Natural killer cell (primary cell): ENCODE measurements around the gene CABP4. TPM values are rescaled to one million over a fixed set of nuclear protein-coding genes. Genes with fewer than 3 reads are reported as not detected.

ENCODE experiments used
- ATAC-seq, 3 donors: fragments of 150-1000 bp in 2 of 3; fragments of 200-7000 bp in 1 of 3; cut with Tn5 transposase; 1 replicate in 1 of 3; 2 replicates in 2 of 3; pipeline ENCODE4 v1.10.0; 2021; ENCODE audit warnings: mild to moderate bottlenecking in 2 of 3, moderate library complexity in 2 of 3
- DNase-seq, 2 donors: peaks; one replicate each; pipeline versions ENCODE4 v3.0.0 to v3.0.0-alpha.2; 2013 to 2021; ENCODE audit warnings: mixed read lengths in 1 of 2
- H3K27ac ChIP-seq: one replicate; pipeline ENCODE4 v1.5.1; 2013; ENCODE audit warnings: mild to moderate bottlenecking, low read length
- H3K27me3 ChIP-seq: one replicate; pipeline ENCODE4 v1.6.1; 2013; ENCODE audit warnings: low read length; ENCODE audit not compliant: control insufficient read depth, insufficient read depth
- H3K36me3 ChIP-seq: one replicate; pipeline ENCODE4 v1.6.1; 2013; ENCODE audit warnings: low read length; ENCODE audit not compliant: control insufficient read depth, insufficient read depth
- H3K4me1 ChIP-seq: one replicate; pipeline ENCODE4 v1.6.1; 2013; ENCODE audit warnings: low read length; ENCODE audit not compliant: control insufficient read depth, insufficient read depth
- H3K4me3 ChIP-seq: one replicate; pipeline ENCODE4 v1.5.1; 2013; ENCODE audit warnings: low read length
- H3K9me3 ChIP-seq: one replicate; pipeline ENCODE4 v1.6.1; 2013; ENCODE audit warnings: low read length; ENCODE audit not compliant: control insufficient read depth, insufficient read depth
- H3K27ac Mint-ChIP-seq, 2 donors: one replicate each; pipeline ENCODE4 v1.8.0; 2022; ENCODE audit warnings: mild to moderate bottlenecking in 2 of 2, mixed read lengths in 2 of 2, moderate library complexity in 1 of 2
- H3K27me3 Mint-ChIP-seq, 2 donors: one replicate each; pipeline ENCODE4 v1.8.0; 2022; ENCODE audit warnings: low read depth in 2 of 2, mixed read lengths in 2 of 2
- H3K36me3 Mint-ChIP-seq: one replicate; pipeline ENCODE4 v1.8.0; 2022; ENCODE audit warnings: mixed read lengths
- H3K4me1 Mint-ChIP-seq, 2 donors: one replicate each; pipeline ENCODE4 v1.8.0; 2022; ENCODE audit warnings: mixed read lengths in 2 of 2
- H3K4me3 Mint-ChIP-seq: one replicate; pipeline ENCODE4 v1.8.0; 2022; ENCODE audit warnings: mild to moderate bottlenecking, moderate library complexity, mixed read lengths
- H3K9me3 Mint-ChIP-seq, 2 donors: one replicate each; pipeline ENCODE4 v1.8.0; 2022; ENCODE audit warnings: mixed read lengths in 2 of 2
- CTCF ChIP-seq: fragments of 200-600 bp; IDR thresholded peaks from one replicate; pipeline ENCODE4 v1.8.0; 2022; ENCODE audit warnings: antibody characterized with exemption
- WGBS: methylation state at CpG from one replicate; pipeline ENCODE4 v1.1.7; 2013; ENCODE audit warnings: missing lambda C conversion rate; ENCODE audit not compliant: insufficient coverage; 5-methylcytosine and 5-hydroxymethylcytosine counted together
- intact Hi-C: fragments of 100-400 bp; cut with micrococcal nuclease; formaldehyde crosslinking; loops from one replicate; pipeline ENCODE4 v1.14.2; 2022
- total RNA-seq, 4 donors: library from RNA; stranded (reverse); fragments of 120-200 nt in 1 of 4; gene quantifications; one replicate each; pipeline versions ENCODE4 v1.2.3 to v1.2.4, GENCODE V29; 2013 to 2022

Gene CABP4
- total RNA-seq, 3 donors from 2014 or later (not counting 1 experiment from before 2014, with no cell fraction given), result 12.9 to 22.8 (median 21.3) TPM

GRCh38 chr11:67410984-67411784 lies 44.0 kb upstream of the CABP4 start:
- Mint-ChIP-seq H3K4me1 (peaks cover 50 to 84% of the 10 kb centered on the region in 2 donors), H3K36me3 (no peaks in the 10 kb centered on the region), H3K4me3 (peak overlapping the region; percentile 56), H3K27ac (peak overlapping the region; percentile 86 to 96), H3K27me3 (no peaks in the 10 kb centered on the region), H3K9me3 (no peaks in the 10 kb centered on the region)
- no peak for TF ChIP-seq CTCF
- Histone ChIP-seq H3K9me3 (no peaks in the 10 kb centered on the region), H3K36me3 (peaks cover 17% of the 10 kb centered on the region), H3K27me3 (no peaks in the 10 kb centered on the region), H3K4me3 (no peak overlapping the region), H3K4me1 (peaks cover 96% of the 10 kb centered on the region), H3K27ac (peak overlapping the region; percentile 63)
- DNase-seq (no peak), ATAC-seq (no peak)
- intact Hi-C loops, result no loop called here
- 91% methylated on average over 17 of the region's 17 CpGs for WGBS

DNA sequence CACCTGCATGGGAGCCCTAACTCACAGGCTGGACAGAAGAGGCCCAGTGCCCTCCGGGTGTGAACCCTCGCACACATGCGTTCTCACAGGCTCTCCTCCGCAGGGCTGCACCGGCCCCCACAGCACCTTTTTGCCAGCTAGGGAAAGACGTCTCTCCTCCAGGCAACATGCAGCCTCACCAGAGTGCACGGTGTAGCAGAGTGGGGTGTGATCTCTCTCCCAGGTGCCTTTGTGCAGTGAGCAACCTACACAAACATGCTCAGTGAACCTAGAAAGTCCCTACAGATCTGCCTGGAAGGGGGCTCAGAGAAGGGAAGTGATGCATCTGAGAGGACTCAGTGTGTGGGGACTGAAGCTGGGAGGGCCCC lies 43.4 kb upstream of the CABP4 start:
- Mint-ChIP-seq H3K4me3 (peak overlapping the region; percentile 35), H3K27me3 (no peaks in the 10 kb centered on the region), H3K36me3 (no peaks in the 10 kb centered on the region), H3K4me1 (peaks cover 51 to 85% of the 10 kb centered on the region in 2 donors), H3K27ac (no peak overlapping the region), H3K9me3 (no peaks in the 10 kb centered on the region)
- no peak for TF ChIP-seq CTCF
- H3K27me3 ChIP-seq, result no peaks in the 10 kb centered on the region
- H3K9me3 ChIP-seq, result no peaks in the 10 kb centered on the region
- H3K4me1 ChIP-seq, result peaks cover 96% of the 10 kb centered on the region
- no peak overlapping the region for H3K4me3 ChIP-seq
- intact Hi-C loops, result no loop called here
- ATAC-seq (no peak), DNase-seq (peak in 1 of 2 donors; percentile 57)
- H3K36me3 ChIP-seq, result peaks cover 14% of the 10 kb centered on the region
- no peak overlapping the region for H3K27ac ChIP-seq
- WGBS, result 66% methylated on average over 7 of the region's 7 CpGs

GRCh38 chr11:67412495-67413179 lies 42.5 kb upstream of the CABP4 start:
- no peaks in the 10 kb centered on the region for H3K9me3 Mint-ChIP-seq
- H3K27me3 ChIP-seq, result no peaks in the 10 kb centered on the region
- H3K4me3 ChIP-seq, result no peak overlapping the region
- DNase-seq (no peak), ATAC-seq (no peak)
- H3K27ac ChIP-seq, result no peak overlapping the region
- TF ChIP-seq CTCF, result no peak
- H3K4me1 ChIP-seq, result peaks cover 96% of the 10 kb centered on the region
- H3K9me3 ChIP-seq, result no peaks in the 10 kb centered on the region
- H3K36me3 Mint-ChIP-seq, result no peaks in the 10 kb centered on the region
- peaks cover 7% of the 10 kb centered on the region for H3K36me3 ChIP-seq
- intact Hi-C loops, result no loop called here
- WGBS, result 67% methylated on average over 9 of the region's 9 CpGs
- H3K4me3 Mint-ChIP-seq, result no peak overlapping the region
- no peaks in the 10 kb centered on the region for H3K27me3 Mint-ChIP-seq
- H3K4me1 Mint-ChIP-seq, result peaks cover 45 to 85% of the 10 kb centered on the region in 2 donors
- H3K27ac Mint-ChIP-seq, result peak overlapping the region; percentile 72 to 84
